T47D (cell line): Measurements from ENCODE around the gene DCC.
A peak's percentile ranks its signal among the peaks of the same experiment; 100 is the strongest.

ENCODE experiments used
- DNase-seq, 2 experiments: peaks; one replicate each; pipeline versions ENCODE4 v3.0.0 to v3.0.0-alpha.2; 2011 to 2012; ENCODE audit warnings: low read depth in 1 of 2, low spot score in 1 of 2
- JUND ChIP-seq: IDR thresholded peaks from 2 replicates; pipeline ENCODE4 v1.6.1; 2012; ENCODE audit warnings: low read depth
- in situ Hi-C: cut with HindIII; loops from 2 replicates; pipeline ENCODE4 v1.10.0; 2016; ENCODE audit warnings: low sequenced_read_pairs, low pct_unique_long_range_greater_than_20kb

DCC gene

GRCh38 chr18:52408800-52409302 lies 68.9 kb downstream of the DCC start:
- in situ Hi-C loops, result no loop called here
- no peak for DNase-seq
- TF ChIP-seq JUND, result no peak

DNA sequence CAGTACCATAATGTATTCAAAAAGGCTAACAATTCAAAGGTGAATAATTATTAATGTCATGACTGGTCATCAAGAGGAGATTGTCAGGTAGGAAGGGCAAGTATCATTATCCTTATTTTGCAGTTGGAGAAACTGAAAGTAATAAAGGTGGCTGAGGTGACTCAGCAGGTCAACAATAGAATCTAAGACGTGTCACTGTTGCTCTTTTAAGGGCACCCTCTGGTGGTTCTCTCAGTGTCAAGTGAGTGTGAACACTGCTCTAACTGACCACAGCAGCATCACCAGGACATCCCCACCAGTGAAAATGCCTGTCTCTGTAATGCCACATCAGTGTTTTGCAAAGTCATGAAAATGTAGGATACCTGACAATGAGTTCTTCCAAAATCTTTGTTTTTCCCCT lies 69.7 kb downstream of the DCC start:
- TF ChIP-seq JUND, result no peak
- in situ Hi-C loops, result no loop called here
- peak in 1 of 2 experiments; percentile 16 for DNase-seq

GRCh38 chr18:52415131-52415530 lies 75.1 kb downstream of the DCC start:
- TF ChIP-seq JUND, result no peak
- in situ Hi-C loops, result no loop called here
- no peak for DNase-seq

- peak in 1 of 2 experiments; percentile 5 for DNase-seq
Measured at GRCh38 chr18:52422985-52423601, 83.1 kb downstream of the DCC start.

GRCh38 chr18:52426041-52426440 lies 86.0 kb downstream of the DCC start:
- in situ Hi-C loops, result no loop called here
- TF ChIP-seq JUND, result no peak

More at GRCh38 chr18:52422985-52423601, 83.1 kb downstream of the DCC start:
- in situ Hi-C loops, result no loop called here
- TF ChIP-seq JUND, result no peak

GRCh38 chr18:52426462-52426861 lies 86.5 kb downstream of the DCC start:
- in situ Hi-C loops, result no loop called here
- TF ChIP-seq JUND, result no peak
- no peak for DNase-seq

More at GRCh38 chr18:52426041-52426440, 86.0 kb downstream of the DCC start:
- no peak for DNase-seq

- no peak for TF ChIP-seq JUND
- no peak for DNase-seq
- in situ Hi-C loops, result no loop called here
Measured at GRCh38 chr18:52427521-52428175, 87.7 kb downstream of the DCC start.

GRCh38 chr18:52431683-52432082 lies 91.7 kb downstream of the DCC start:
- in situ Hi-C loops, result no loop called here
- DNase-seq, result no peak
- no peak for TF ChIP-seq JUND

- DNase-seq, result no peak
- no peak for TF ChIP-seq JUND
- in situ Hi-C loops, result no loop called here
Measured at GRCh38 chr18:52433797-52434196, 93.8 kb downstream of the DCC start.

GRCh38 chr18:52435301-52435700 lies 95.3 kb downstream of the DCC start:
- no peak for TF ChIP-seq JUND
- DNase-seq, result no peak
- in situ Hi-C loops, result no loop called here

GRCh38 chr18:52437161-52437560 lies 97.2 kb downstream of the DCC start:
- in situ Hi-C loops, result no loop called here
- no peak for TF ChIP-seq JUND
- DNase-seq, result no peak

DNA sequence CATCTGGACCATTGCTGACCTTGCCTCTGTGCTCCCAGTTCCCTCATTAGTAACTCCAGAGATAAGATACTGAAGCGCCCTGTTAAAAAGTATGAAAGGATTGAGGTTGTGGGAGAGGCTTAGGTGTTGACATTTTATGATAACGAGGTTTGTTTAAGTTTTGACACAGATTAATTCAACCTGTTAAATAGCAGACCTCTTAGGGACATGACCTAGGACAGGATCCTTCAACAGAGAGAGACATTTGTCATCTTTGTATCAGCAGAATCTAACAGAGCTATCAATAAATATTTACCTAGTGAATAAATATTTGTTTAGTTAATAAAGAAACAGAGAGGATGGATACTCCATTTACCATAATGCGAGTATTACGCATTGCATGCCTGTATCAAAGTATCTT lies 99.5 kb downstream of the DCC start:
- no peak for TF ChIP-seq JUND
- in situ Hi-C loops, result no loop called here

DNA sequence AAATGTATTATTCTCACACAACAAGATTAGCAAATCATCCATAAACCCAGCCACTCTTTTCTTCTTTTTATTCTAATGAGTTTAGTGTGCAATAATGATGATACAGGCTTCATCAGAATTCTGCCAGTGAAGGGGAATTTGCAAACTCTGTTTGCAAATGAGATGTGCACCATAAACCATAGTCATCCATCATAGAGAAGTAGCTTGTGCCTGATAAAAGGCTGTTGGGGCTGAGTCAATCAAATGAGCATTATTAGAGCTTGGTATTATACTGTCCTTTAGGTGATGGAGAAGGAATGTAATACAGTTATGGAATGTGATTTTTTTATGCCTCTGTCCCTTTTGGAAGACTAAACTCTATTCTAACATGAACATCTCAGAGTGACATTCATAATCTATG lies 101.8 kb downstream of the DCC start:
- TF ChIP-seq JUND, result no peak
- in situ Hi-C loops, result no loop called here
- DNase-seq, result no peak

More for the DNA sequence above, 99.5 kb downstream of the DCC start:
- no peak for DNase-seq
